Neural cell (in vitro differentiated cells): ENCODE results near the gene ZDHHC7.

ENCODE experiments used
- EP300 ChIP-seq: fragments of 450-650 bp; conservative IDR thresholded peaks from 2 replicates; pipeline ENCODE4 v1.6.1; 2014; ENCODE audit warnings: antibody characterized with exemption, mild to moderate bottlenecking, moderate library complexity; ENCODE audit not compliant: poor library complexity, severe bottlenecking
- EZH2 ChIP-seq: fragments of 200-600, 300-800 bp; shearing (Covaris generic), sonication (generic); IDR thresholded peaks from 2 replicates; pipeline ENCODE4 v1.6.1; 2014; ENCODE audit warnings: antibody characterized with exemption, low read length, borderline replicate concordance, mild to moderate bottlenecking; ENCODE audit not compliant: insufficient read depth, poor library complexity, severe bottlenecking
- MXI1 ChIP-seq: fragments of 450-650 bp; conservative IDR thresholded peaks from 2 replicates; pipeline ENCODE4 v1.6.1; 2014; ENCODE audit warnings: antibody characterized with exemption, mild to moderate bottlenecking; ENCODE audit not compliant: poor library complexity, severe bottlenecking
- RAD21 ChIP-seq: fragments of 450-650 bp; conservative IDR thresholded peaks from 2 replicates; pipeline ENCODE4 v1.6.1; 2014; ENCODE audit warnings: antibody characterized with exemption, mild to moderate bottlenecking, moderate library complexity
- TF ChIP-seq, protein P1 (sequence below): fragments of 450-650 bp; IDR thresholded peaks from 2 replicates; pipeline ENCODE4 v1.5.1; 2014; ENCODE audit warnings: antibody characterized with exemption, mild to moderate bottlenecking, moderate library complexity; ENCODE audit not compliant: poor library complexity, severe bottlenecking
- TF ChIP-seq, protein P2 (sequence below): IDR thresholded peaks from 2 replicates; pipeline ENCODE4 v1.6.1; 2012; ENCODE audit warnings: borderline replicate concordance

DNA sequence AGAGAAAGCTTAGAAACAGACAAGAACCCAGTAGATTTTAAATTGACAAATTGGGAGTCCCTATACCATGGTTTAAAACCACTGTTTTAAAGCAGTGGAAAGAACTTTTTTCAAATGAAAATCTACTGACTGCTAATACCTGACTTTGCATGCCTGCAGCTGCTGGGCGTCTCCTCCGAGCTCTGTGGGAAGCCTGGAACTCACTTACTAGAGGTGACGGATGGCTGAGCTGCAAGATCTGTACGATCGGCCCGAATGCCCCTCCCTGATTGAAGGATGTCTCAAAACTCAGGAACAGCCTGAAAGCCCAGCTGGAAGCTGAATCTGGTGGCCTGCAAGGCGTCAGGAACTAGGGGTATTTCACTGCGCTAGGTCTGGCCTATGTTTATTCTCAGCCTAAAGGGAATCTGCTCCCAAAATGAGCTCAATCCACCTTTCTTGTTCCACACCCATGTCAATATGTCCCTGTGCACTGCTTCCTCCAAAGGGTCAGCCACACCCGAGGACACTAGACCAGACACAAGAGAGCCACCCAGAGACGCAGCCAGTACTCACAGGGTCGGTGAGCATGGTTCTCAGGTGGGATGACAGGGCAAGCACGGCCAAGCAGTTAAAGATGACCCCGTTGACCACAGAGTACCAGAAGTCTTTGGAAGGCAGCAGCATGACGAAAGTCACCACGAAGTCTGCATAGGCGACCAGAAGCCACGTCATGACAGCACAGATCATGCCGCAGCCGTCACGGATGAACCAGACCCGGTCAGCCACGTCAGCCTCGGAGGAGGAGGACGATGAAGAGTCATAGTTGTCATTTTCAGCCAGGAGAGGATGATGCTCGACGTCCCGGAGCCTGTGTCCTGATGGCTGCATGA lies 21.4 kb downstream of the ZDHHC7 start:
- TF ChIP-seq, protein P1, sequence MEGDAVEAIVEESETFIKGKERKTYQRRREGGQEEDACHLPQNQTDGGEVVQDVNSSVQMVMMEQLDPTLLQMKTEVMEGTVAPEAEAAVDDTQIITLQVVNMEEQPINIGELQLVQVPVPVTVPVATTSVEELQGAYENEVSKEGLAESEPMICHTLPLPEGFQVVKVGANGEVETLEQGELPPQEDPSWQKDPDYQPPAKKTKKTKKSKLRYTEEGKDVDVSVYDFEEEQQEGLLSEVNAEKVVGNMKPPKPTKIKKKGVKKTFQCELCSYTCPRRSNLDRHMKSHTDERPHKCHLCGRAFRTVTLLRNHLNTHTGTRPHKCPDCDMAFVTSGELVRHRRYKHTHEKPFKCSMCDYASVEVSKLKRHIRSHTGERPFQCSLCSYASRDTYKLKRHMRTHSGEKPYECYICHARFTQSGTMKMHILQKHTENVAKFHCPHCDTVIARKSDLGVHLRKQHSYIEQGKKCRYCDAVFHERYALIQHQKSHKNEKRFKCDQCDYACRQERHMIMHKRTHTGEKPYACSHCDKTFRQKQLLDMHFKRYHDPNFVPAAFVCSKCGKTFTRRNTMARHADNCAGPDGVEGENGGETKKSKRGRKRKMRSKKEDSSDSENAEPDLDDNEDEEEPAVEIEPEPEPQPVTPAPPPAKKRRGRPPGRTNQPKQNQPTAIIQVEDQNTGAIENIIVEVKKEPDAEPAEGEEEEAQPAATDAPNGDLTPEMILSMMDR: no peak
- TF ChIP-seq RAD21 (no peak), EZH2 (no peak), MXI1 (no peak), EP300 (no peak)
- TF ChIP-seq, protein P2, sequence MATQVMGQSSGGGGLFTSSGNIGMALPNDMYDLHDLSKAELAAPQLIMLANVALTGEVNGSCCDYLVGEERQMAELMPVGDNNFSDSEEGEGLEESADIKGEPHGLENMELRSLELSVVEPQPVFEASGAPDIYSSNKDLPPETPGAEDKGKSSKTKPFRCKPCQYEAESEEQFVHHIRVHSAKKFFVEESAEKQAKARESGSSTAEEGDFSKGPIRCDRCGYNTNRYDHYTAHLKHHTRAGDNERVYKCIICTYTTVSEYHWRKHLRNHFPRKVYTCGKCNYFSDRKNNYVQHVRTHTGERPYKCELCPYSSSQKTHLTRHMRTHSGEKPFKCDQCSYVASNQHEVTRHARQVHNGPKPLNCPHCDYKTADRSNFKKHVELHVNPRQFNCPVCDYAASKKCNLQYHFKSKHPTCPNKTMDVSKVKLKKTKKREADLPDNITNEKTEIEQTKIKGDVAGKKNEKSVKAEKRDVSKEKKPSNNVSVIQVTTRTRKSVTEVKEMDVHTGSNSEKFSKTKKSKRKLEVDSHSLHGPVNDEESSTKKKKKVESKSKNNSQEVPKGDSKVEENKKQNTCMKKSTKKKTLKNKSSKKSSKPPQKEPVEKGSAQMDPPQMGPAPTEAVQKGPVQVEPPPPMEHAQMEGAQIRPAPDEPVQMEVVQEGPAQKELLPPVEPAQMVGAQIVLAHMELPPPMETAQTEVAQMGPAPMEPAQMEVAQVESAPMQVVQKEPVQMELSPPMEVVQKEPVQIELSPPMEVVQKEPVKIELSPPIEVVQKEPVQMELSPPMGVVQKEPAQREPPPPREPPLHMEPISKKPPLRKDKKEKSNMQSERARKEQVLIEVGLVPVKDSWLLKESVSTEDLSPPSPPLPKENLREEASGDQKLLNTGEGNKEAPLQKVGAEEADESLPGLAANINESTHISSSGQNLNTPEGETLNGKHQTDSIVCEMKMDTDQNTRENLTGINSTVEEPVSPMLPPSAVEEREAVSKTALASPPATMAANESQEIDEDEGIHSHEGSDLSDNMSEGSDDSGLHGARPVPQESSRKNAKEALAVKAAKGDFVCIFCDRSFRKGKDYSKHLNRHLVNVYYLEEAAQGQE: no peak
